CD4-positive, alpha-beta T cell treated with Interleukin-15 for 4 hours (primary cell): Measurements from ENCODE around the gene RPA3.
A peak's percentile ranks its signal among the peaks of the same experiment; 100 is the strongest.

Experiments used
- DNase-seq: peaks from one replicate; pipeline ENCODE4 v3.0.0-alpha.2; 2020; ENCODE audit warnings: low spot score

The RPA3 gene

DNA sequence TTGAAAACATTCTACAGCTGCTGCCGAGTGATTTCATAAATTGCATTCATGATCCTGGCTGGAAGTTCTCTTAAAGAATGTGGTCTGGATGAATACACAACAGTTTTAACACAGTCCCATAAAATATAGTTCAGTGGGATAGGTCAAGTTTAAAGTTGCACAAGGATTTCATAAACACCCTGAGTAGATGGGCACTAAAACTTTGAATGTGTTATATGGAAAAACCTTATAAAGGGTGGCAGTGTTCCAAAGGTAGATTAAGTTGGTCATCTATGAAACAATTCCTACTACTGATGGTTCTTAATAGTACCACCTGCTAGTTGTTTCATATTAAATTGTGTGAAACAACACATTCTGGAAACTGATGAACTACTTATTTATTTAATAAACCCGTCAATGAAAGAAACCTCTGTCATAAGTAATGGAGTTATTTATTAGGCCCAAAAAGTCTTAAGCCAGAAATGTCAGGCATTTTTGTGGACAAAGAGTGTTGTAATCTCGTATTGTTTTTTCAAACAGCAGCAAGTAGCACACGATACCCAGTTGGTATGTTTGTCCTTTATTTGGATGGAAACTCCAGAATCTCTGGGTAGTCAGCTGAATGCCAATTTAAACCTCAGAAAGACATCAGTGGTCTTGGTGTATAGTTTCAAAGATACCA is 14.3 kb upstream of the RPA3 start:
- DNase-seq, result no peak

DNA sequence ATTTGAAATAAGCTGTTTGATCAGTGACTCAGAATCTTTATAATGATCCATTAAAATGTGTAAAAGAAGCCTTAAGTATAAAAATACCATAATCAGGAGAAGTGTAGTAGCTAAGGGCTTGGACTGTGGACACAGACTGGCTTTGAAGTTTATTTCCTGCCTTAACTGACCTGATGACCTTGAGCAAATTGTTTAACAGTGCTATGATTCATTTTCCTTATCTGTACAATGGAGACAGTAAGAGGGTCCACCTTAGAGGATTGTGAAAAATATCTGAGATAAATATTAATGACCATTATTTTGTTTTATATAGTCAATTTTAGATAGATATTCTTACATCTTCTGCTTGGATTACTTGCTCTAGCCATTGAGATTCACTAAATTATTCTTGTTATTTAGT is 13.3 kb upstream of the RPA3 start:
- no peak for DNase-seq

DNA sequence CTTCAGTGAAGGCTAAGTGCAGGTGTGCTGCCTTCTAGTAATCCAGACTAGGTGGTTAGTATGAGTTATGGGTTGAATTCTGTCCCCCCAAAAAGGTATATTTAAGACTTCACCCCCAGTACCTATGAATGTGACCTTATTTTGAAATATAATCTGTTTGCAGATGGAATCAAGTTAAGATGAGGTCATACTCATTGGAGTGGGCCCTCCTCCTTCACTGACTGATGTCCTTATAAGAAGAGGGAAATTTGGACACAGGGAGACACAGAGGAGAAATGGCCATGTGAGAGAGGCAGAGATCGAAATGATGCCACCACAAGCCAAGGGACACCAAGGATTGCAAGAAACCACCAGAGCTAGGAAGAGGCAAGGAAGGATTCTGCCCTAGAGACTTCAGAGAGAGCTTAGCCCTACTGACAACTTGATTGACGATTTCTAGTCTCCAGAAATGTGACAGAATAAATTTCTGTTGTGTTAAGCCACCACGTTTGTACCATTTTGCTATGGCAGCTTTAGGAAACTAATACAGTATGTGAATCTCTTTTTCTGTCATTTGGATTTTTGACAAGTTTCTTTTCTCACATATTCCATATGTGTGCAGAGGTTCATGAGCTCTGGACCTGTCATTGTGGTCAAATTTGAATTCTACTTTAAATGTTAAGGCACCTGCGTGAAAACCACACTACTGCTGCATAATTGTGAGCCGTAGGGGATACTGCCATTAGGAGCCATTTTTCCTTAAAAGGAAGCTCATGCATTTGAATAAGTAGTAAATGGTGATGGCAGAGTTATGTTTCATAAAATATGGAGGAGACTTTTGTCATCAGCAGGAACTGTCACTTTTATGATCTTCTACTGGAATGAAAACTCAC is 2.6 kb upstream of the RPA3 start:
- no peak for DNase-seq

DNA sequence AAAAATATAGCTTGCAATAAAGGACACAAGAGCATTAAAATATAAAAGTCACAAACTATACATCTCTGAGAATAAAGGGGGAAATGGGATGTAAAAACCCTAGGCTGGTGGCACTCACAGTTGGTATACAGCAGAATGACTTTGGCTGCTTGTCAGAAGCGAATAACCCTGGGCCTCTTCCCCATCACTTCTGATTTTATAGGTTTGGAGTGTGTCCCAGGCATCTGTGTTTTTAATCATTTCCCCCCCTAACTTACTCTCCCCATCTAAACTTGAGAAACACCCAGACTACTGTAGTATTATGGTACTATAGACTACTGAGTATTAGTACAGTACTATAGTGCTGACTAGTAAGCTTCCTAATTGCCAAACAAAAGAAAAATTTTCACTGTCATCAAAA is 1.8 kb upstream of the RPA3 start:
- DNase-seq, result no peak

DNA sequence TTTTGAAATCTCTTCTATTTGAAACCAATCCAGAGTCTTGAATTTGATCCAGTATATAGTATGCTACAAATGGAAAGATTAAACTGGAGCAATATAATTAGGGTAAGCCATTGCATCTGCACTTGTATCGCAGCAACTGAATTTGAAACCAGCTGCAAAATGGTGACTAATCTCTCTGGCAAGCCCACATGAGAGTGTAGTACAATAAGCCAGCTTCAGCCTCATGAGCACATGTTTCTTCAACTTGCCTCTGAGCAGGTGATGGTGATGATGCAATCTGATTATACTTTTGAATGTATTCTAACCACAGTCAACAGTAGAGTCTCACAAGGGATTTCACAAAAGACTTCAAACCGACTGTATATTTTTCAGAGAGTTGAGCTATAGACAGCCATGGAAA is 829 bp upstream of the RPA3 start:
- peak; percentile 32 for DNase-seq

DNA sequence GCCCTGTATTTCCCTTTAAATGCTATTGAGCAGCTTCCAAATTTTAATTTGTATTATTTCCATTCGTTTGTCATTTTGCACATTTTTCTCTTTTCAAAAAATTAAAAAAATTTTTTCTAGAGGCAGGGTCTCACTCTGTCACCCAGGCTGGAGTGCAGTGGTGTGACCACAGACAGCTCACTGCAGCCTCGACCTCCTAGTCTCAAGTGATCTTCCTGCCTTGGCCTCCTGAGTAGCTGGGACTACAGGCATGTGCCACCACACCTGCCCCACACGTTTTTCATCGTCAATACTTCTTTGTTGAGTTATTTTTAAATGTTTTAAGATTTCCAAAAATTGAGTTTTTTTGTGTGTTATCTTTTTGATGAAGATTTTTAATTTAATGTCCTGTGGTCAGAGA is 4.7 kb downstream of the RPA3 start:
- DNase-seq, result no peak

DNA sequence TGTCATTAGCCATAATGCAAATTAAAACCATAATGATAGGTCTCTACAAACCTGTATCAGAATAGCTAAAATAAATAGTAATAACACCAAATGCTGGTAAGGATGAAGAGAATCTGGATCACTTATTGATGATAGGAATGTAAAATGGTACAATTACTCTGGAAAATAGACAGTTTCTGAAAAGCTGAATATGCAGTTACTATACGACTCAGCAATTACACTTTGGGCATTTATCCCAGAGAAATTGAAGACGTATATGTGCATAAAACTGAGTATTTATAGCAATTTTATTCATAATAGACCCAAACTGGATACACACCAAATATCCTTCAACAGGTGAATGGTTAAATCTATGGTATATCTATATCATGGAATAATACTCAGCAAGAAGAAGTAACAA is 7.9 kb downstream of the RPA3 start:
- DNase-seq, result no peak

DNA sequence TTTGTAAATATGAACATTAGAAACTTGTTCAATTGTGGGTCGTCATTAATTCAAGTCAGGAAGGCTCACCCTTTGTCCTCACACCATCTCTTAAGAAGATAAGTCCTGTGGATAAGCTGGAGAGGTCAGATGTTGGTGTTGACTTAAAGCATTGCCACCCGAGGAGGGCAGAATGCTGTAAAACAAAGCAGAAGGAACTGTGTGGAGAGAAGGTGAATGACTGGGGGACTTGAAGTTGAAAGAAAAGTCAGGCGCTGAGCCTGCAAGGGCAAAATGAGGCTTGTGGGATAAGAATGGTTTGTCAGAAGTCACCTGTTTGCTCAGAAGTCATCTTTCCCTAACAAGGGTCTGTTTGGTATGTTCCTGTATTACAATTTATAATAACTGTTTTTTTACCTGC is 9.1 kb downstream of the RPA3 start:
- no peak for DNase-seq

DNA sequence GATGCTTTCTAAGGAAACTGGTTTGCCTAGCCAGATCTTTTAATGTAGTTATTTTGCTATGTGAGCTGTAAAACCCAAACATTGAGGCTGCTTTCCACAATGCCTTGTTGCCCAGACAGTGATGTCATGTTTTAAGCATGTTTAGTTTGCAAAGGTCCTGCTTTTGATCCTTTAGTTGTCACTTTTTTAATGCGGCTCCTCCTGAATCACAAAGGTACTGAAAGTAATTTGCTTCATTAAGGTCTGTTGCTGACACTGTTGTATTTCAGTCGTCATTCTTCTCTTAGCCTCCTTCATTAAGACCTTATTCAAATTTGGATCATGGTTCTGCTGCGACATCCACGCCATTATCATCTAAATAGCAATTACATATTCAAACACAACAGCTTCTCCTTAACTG is 10.6 kb downstream of the RPA3 start:
- no peak for DNase-seq

DNA sequence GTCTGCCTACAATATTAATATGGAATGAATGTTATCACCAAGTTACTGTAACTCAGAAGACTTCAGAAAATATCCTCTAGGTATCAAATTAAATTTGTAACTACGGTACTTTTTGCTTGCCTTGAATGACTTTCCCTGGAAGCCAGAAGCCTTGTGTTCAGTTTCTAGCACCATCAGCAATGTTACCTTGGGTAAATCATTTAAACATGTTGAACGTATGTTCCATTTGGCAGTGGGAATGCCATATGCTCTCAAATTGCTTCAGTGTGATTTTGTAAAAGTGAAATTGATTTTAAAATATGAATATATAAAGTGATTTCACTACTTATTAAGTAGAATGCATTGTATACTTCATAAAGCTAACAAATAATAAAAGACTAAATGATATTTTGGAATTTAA is 11.2 kb downstream of the RPA3 start:
- no peak for DNase-seq

DNA sequence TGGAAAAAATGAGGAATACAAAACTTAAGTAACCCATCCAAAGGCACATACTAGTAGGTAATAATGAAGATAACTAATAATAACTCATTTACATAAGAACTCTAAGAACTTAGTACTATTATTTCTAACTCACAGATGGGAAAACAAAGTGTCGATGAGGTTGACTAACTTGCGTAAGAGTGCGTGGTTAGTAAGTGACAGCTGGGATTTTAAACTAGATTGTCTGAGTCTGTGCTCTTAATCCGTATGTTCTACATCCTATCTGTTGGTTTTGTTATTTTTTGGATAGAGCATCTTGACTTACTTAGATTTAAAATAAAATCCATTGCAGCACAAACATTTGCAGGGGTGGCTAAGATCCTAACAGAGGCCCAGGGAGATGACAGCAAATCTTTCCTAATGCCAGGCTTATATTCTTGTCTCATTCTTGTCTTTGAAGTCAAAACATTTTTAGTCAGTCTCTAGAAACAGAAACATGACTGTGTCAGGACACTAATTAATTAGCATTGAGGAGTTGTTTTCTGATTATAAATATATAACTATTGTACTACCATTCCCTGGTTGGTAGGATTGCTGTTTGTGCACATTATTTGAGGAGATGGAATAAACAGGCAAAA is 11.7 kb downstream of the RPA3 start:
- no peak for DNase-seq

DNA sequence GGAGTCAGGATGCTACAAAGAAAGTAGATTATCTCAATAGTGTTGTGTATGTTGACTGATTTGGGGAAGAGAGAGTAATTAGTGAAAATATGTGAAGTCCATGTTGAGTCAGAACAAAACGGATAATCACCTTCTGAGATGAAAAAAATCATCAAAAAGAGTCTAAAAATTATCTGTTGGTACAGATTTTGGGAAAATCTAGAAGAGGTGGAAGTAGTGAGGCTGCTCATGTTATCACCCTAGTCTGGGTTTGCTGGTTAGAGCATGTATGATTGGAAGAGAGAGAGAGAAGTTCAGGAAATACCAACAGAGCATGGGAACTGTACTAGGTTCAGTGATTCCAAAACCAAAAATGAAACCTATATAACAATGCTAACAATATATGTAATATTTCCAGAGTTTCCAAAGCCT is 12.3 kb downstream of the RPA3 start:
- DNase-seq, result no peak

DNA sequence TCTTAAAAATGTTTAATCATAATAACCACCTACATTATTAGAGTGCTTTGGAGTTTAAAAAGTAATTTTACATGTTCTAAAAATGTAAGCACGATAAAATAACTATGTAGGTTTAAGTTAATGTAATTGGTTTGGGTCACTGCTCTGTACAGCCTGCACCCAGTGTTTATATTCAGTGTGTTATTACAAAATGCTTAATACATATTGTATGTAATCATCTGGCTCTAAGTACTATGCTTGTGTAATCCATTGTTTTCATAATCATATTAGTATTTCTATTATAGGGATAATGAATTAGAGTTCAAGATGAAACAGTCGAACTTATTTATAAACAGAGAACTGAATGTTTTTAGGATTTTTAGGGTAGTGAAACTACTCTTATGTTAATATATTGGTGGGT is 13.1 kb downstream of the RPA3 start:
- DNase-seq, result no peak

DNA sequence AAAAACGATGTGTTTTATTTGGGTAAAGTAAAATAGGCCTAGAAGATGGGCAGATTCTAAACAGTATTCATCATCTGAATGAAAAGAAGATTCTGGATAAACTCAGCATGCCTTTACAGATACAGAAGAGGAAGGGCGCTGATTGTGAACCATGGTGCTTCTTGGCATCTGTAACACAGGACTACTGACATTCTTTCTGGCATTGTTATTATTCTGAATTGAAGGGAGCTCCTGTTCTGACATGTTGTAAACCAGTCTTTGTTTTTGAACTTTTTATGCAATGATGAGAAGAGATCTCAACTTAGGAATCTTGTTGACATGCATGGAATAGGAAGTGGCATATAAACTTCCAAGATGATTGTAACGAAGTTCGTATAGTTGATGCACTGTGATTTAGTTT is 13.5 kb downstream of the RPA3 start:
- DNase-seq, result no peak

DNA sequence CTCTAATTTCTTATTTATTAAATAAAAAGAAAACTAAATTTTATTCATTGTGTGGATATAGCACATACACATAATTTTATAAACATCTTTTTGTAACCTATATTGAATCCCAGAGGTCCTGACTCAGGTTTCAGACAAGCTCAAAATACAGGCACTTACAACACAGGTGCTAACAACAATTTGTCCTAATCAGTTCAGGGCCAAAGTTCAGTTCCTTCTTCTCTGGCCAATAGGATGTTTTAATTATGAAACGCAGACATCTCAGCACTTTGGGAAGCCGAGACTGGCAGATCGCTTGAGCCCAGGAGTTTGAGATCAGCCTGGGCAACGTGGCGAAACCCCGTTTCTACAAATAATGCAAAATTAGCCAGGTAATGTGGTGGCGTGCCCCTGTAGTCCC is 15.0 kb downstream of the RPA3 start:
- no peak for DNase-seq

DNA sequence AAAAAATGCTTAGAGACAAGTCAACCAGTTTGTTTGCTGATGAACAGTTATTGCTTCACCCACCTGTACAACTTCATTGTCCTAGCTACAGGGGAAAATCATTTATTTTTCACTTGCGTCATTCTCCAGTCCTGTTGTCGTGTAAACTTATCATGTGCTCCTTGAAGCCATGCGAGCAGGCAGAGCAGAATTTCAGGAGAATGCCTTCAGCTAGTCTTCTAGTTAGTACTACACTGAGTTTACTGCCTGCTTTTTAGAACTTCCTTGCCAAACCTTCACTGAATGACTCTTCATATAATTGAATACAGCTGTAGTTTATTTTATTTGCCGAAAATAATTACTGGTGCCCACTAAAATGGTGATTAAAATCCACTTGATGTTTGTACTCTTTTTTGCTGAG is 15.6 kb downstream of the RPA3 start:
- DNase-seq, result no peak

DNA sequence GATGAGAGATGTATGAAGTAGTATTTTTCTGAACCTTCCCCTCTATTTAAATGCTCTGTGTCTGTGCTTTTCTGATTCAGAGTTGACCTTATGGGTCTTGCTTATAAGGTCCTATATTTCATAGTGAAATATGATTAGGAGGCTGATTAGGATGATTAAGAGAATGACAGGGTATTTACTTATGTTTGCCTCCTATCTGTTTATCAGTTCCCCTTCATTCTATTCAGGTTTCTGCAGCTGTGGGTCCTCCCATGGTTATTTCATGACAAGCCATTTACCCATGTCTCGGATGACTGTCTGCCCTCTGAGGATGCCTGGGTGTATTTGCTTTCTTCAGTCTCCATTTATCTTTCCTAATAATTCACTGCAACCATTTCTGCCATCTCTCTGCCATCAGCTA is 16.9 kb downstream of the RPA3 start:
- no peak for DNase-seq

DNA sequence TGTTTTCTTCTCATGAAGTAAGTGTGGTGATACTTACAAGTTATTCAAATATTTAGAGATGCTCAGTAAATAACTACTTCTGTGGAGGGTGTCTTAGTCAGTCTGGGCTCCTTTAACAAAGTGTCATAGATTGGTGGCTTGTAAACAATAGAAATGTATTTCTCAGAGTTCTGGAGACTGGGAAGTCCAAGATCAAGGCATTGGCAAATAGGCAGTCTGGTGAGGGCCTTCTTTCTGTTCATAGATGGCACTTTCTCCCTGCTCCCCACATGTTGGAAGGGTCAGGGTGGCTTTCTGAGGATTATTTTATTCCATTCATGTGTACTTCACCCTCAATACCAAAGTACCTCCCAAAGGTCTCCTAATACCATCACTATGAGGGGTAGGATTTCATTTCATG is 18.4 kb downstream of the RPA3 start:
- no peak for DNase-seq

DNA sequence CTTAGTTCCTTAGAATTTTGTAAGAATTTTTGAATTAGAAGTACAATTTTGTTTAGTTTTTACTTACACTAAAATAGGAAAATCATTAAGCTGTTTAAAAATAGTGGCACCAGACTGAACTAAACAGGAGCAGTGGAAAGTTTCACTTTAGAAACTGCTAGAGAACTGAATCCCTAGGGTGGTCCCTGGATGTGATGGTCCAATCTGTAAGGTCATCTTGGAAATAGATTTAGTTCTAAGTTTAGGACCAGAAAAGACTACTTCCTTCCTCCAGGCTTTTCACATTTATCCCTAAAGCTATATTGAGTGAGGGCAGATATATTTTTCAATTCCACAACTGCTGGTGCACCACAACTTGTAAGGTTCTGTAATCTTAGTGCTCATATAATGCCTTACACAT is 19.0 kb downstream of the RPA3 start:
- DNase-seq, result no peak

DNA sequence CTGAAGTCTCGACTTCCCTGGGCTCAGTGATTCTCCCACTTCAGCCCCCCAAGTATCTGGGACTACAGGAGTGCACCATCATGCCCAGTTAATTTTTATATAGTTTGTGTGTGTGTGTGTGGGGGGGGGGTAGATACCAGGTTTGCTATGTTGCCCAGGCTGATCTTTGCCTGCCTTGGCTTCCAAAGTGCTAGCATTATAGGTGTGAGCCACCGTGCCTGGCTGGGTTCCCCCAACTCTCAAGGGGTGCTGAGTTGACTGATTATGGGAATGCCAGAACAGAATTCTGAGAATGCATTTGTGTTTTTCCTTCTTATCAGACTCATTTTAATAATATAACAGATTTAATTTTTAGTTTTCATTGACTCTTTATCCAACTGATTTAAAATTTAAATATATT is 19.5 kb downstream of the RPA3 start:
- no peak for DNase-seq

DNA sequence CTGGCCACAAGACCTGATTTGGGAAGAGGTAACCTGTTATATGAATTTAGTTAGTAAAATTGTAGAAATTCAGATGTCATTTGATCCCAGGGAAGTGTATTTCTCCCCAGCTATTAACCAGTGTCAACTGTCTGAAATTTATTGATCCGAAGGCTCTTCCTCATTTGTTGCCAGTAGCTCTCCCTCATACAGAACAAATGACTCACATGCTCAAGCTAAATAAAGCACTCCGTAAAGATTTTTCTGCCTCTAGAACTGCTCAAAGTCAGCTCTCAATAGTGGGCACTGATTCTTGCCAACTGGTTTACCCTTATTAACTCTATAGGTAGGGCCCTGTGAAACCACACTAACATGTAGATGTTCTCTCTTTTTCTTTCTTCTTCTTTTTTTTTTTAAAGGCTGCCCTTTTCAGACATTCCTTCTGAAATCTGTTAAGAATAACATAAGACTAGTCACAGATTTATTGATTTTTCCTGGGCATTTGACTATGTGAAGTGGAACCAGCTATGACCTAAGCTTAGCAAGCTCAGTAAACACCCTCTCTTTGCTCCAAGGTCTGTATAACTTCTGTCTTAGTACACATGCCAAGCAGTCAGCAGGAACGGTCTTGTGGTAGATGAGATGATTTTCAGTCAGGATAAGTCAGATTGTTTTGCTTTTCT is 21.8 kb downstream of the RPA3 start:
- DNase-seq, result no peak

DNA sequence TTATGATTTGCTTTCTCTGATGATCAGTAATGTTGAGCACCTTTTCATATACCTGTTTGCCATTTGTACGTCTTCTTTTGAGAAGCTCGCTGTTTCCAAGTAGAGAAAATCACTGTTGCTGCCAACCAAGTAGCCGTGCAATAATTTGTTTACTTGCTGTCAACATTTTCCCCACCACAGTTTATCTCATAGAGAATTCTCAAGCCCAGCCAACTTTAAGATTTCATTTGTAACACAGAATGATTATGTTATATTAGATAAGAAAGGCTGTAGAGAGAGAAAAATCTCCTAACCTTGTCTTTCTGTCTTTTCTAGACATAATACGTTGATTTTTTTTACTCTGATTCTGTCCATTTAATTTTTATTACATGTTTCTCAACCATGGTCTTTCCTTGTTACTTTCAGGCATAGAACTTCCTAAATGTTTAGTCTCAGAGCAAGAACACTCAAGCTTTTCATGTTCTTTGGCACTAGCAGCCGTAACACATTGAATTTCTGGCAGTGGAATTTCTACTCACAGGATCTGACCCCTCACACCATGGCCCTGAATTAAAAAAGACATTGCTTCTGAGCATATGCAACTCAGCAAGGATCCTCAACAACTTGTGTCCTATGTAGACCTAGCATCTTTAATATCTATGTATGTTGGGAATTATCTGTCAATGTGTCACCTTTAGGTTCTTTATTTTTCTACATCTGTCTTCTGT is 23.1 kb downstream of the RPA3 start:
- no peak for DNase-seq
